Activated CD8-positive, alpha-beta T cell treated with anti-CD3 and anti-CD28 coated beads for 36 hours (primary cell): ENCODE data around the gene RTL1. TPM values are rescaled to one million over a fixed set of nuclear protein-coding genes. Genes with fewer than 3 reads are reported as not detected.

Experiments
- ATAC-seq: fragments of 200-7000 bp; cut with Tn5 transposase; one replicate; pipeline ENCODE4 v1.10.0; 2021; ENCODE audit warnings: mild to moderate bottlenecking, moderate library complexity
- CTCF ChIA-PET: fragments of 350-600 bp; sonication (Branson Sonifier 250); formaldehyde crosslinking; loops from one replicate; lab custom pipeline; 2021; ENCODE audit warnings: antibody characterized with exemption; lab: Charles Lee
- POLR2A ChIA-PET: fragments of 350-600 bp; sonication (Branson Sonifier 250); formaldehyde crosslinking; loops from one replicate; lab custom pipeline; 2021; ENCODE audit warnings: antibody characterized with exemption; lab: Charles Lee
- DNase-seq: peaks from one replicate; pipeline ENCODE4 v3.0.0-alpha.2; 2020
- H3K27ac Mint-ChIP-seq: one replicate; pipeline ENCODE4 v1.8.0; 2021; ENCODE audit warnings: mild to moderate bottlenecking, mixed read lengths
- H3K27me3 Mint-ChIP-seq: one replicate; pipeline ENCODE4 v1.8.0; 2021; ENCODE audit warnings: mixed read lengths
- H3K36me3 Mint-ChIP-seq: one replicate; pipeline ENCODE4 v1.8.0; 2021; ENCODE audit warnings: low read depth, mixed read lengths
- H3K4me1 Mint-ChIP-seq: one replicate; pipeline ENCODE4 v1.8.0; 2021; ENCODE audit warnings: low read depth, mixed read lengths
- H3K4me3 Mint-ChIP-seq: one replicate; pipeline ENCODE4 v1.8.0; 2021; ENCODE audit warnings: mild to moderate bottlenecking, moderate library complexity, mixed read lengths
- H3K9me3 Mint-ChIP-seq: one replicate; pipeline ENCODE4 v1.8.0; 2021; ENCODE audit warnings: mixed read lengths
- CTCF ChIP-seq: fragments of 200-600 bp; IDR thresholded peaks from one replicate; pipeline ENCODE4 v1.8.0; 2022; ENCODE audit warnings: antibody characterized with exemption, mild to moderate bottlenecking
- intact Hi-C: fragments of 100-400 bp; cut with micrococcal nuclease; formaldehyde crosslinking; loops from one replicate; pipeline ENCODE4 v1.10.0; 2022
- total RNA-seq, 2 experiments: library from RNA; stranded (reverse); gene quantifications; one replicate each; pipeline ENCODE4 v1.2.3, GENCODE V29; 2021

Gene RTL1
- total RNA-seq, 2 experiments from 2014 or later: not detected

GRCh38 chr14:100898465-100898864, 5.1 kb downstream of the RTL1 start:
- DNase-seq: no peak
- no peak for ATAC-seq
- ChIA-PET POLR2A (no interaction called here), CTCF (no interaction called here)
- no peaks in the 10 kb centered on the region for H3K9me3 Mint-ChIP-seq
- H3K36me3 Mint-ChIP-seq: no peaks in the 10 kb centered on the region
- H3K4me1 Mint-ChIP-seq: no peaks in the 10 kb centered on the region
- TF ChIP-seq CTCF: no peak
- intact Hi-C loops: no loop called here
- H3K27ac Mint-ChIP-seq: no peak overlapping the region
- H3K27me3 Mint-ChIP-seq: peaks cover 38% of the 10 kb centered on the region
- H3K4me3 Mint-ChIP-seq: no peak overlapping the region

GRCh38 chr14:100896369-100897060, 7.0 kb downstream of the RTL1 start:
- ChIA-PET POLR2A (no interaction called here), CTCF (interaction anchor here (0.7 kb wide), 1 partner anchor 43 kb away, joined by 3 read pairs; no protein-coding TSS in a partner anchor)
- no peaks in the 10 kb centered on the region for H3K36me3 Mint-ChIP-seq
- H3K27ac Mint-ChIP-seq: no peak overlapping the region
- TF ChIP-seq CTCF: no peak
- peaks cover 26% of the 10 kb centered on the region for H3K27me3 Mint-ChIP-seq
- DNase-seq (no peak), ATAC-seq (no peak)
- intact Hi-C loops: no loop called here
- no peak overlapping the region for H3K4me3 Mint-ChIP-seq
- no peaks in the 10 kb centered on the region for H3K4me1 Mint-ChIP-seq
- H3K9me3 Mint-ChIP-seq: no peaks in the 10 kb centered on the region

GRCh38 chr14:100895411-100895810, 8.1 kb downstream of the RTL1 start:
- POLR2A ChIA-PET: no interaction called here
- Mint-ChIP-seq H3K27ac (no peak overlapping the region), H3K27me3 (peaks cover 19% of the 10 kb centered on the region), H3K4me3 (no peak overlapping the region), H3K9me3 (no peaks in the 10 kb centered on the region), H3K4me1 (no peaks in the 10 kb centered on the region), H3K36me3 (no peaks in the 10 kb centered on the region)
- ATAC-seq: no peak
- intact Hi-C loops: no loop called here
- TF ChIP-seq CTCF: no peak
- no peak for DNase-seq
- CTCF ChIA-PET: no interaction called here

GRCh38 chr14:100894416-100894815, 9.1 kb downstream of the RTL1 start:
- no peak overlapping the region for H3K27ac Mint-ChIP-seq
- no peak for TF ChIP-seq CTCF
- intact Hi-C loops: no loop called here
- no peak overlapping the region for H3K4me3 Mint-ChIP-seq
- ATAC-seq: no peak
- CTCF ChIA-PET: no interaction called here
- no peak for DNase-seq
- H3K27me3 Mint-ChIP-seq: peaks cover 11% of the 10 kb centered on the region
- POLR2A ChIA-PET: no interaction called here
- H3K4me1 Mint-ChIP-seq: no peaks in the 10 kb centered on the region
- H3K36me3 Mint-ChIP-seq: no peaks in the 10 kb centered on the region
- no peaks in the 10 kb centered on the region for H3K9me3 Mint-ChIP-seq

GRCh38 chr14:100893760-100894159, 9.8 kb downstream of the RTL1 start:
- no peak for DNase-seq
- no peak for ATAC-seq
- ChIA-PET CTCF (no interaction called here), POLR2A (no interaction called here)
- no peak for TF ChIP-seq CTCF
- Mint-ChIP-seq H3K4me1 (no peaks in the 10 kb centered on the region), H3K36me3 (no peaks in the 10 kb centered on the region), H3K4me3 (no peak overlapping the region), H3K27me3 (peaks cover 6% of the 10 kb centered on the region), H3K9me3 (no peaks in the 10 kb centered on the region), H3K27ac (no peak overlapping the region)
- intact Hi-C loops: no loop called here
